ENCODE data around the gene ASTN2. TPM values are rescaled to one million over a fixed set of nuclear protein-coding genes. Genes with fewer than 3 reads are reported as not detected.

ASTN2 gene
- total RNA-seq, 1 donor from 2014 or later: 2.5 TPM

- DNase-seq (ENCODE audit: low spot score): no peak
- intact Hi-C loops (cut with DNase I): no loop called here
Measured at GRCh38 chr9:117307701-117308100, 107.2 kb downstream of the ASTN2 start.

- intact Hi-C loops (cut with DNase I): no loop called here
Measured at GRCh38 chr9:117306032-117306431, 108.8 kb downstream of the ASTN2 start.

GRCh38 chr9:117305454-117305853 is 109.4 kb downstream of the ASTN2 start:
- no peak for DNase-seq (ENCODE audit: low spot score)
- intact Hi-C loops (cut with DNase I): no loop called here

More at GRCh38 chr9:117306032-117306431, 108.8 kb downstream of the ASTN2 start:
- no peak for DNase-seq (ENCODE audit: low spot score)

GRCh38 chr9:117304549-117304948 is 110.3 kb downstream of the ASTN2 start:
- intact Hi-C loops (cut with DNase I): no loop called here

DNA sequence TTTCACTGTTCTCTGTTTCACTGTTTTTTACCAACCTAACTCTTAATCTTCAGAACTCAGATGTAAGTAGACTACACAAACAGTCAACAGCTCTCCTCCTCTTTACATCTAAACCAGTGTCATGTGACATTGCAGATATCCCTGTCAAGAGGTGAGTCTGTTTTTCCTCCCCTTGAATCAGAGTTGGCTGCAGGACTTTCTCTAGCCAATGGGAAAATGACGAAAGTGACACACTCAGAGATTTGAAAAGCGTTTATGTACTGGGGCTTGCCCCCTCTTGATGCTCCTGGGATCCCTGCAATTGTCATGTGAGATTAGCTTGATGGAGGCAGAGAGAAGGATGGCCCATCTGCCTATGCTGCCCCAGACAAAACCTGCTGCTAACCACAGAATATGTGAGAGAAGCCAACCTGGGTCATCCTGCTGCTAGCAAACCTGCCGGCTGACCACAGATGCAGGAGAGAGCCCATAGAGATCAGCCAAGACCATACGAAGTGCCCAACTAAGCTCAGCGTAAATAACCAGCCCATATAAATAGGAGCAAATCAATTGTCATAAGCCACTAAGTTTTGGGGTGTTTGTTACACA is 111.1 kb downstream of the ASTN2 start:
- no peak for DNase-seq (ENCODE audit: low spot score)

More at GRCh38 chr9:117304549-117304948, 110.3 kb downstream of the ASTN2 start:
- DNase-seq (ENCODE audit: low spot score): no peak

DNA sequence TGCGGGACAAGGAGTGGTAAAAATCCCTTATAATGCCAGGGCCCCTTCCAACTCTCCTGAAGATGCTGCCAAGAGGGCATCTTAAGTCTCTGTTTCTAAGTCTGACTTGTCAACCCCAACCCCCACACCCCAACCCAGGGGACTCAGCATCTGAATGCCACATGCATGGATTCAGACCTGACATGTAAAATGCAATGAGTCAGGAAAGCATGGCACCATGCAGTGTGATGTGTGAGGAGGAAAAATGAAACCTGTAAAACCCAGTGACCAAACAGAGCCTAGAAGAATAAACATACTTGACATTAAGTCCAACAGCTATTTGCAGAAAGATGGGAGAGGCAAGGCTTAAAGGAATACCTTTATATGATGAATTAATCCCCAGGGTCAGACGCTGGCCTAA is 112.4 kb downstream of the ASTN2 start:
- intact Hi-C loops (cut with DNase I): no loop called here
- DNase-seq (ENCODE audit: low spot score): no peak

More for the DNA sequence above, 111.1 kb downstream of the ASTN2 start:
- intact Hi-C loops (cut with DNase I): no loop called here

DNA sequence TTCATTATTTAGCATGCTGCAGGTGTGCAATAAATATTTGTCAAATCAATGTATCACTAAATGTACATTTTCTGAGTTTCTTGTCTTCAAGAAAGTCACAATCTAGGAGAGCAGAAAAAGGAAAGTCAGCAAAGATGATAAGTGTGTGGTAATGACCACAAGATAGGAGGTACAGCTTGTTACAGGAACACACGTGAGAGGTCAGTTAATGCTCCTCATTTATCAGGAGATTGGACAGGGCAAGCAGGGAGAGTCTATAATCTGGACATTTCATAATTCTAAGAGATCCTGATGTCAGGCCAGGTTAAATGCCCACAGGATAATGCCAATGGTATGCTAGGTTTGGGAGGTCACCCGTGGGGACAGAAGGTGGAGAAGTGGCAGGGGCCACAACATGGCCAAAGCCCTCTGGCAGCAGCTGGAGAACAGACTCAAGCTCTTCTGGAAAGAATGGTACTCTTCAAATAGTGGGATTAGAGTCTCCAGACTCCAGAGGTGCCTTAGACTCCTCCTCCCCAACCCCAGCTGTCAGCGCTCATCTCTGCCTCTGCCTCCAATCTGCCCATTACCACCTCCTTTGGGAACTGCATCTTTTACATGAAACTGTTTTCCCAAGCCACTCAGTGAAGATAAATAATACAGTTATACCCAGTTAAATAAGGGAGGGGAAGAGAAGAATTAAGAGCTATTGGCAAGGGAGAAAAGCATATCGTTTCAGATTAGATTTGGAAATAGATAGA is 114.3 kb downstream of the ASTN2 start:
- intact Hi-C loops (cut with DNase I): no loop called here

DNA sequence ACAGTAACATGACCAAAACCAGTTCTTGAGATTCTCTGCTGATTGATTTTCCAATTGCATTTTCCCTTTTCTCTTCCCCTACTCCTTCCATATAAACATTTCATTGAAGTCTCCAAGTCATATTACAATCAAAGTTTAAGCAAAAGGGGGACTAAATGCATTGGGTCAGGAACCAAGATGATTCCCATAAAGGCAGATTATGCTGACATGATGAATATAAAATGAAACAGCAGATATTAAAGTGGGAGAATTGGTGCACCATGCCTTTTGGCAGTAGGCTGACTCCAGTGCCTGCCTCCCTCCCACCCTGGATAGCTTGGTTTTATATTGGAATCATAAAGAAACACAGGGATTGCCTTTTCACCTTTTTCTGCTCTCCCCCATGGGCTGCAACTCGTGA is 118.4 kb downstream of the ASTN2 start:
- intact Hi-C loops (cut with DNase I): no loop called here
- DNase-seq (ENCODE audit: low spot score): no peak

More for the DNA sequence above, 114.3 kb downstream of the ASTN2 start:
- DNase-seq (ENCODE audit: low spot score): no peak

DNA sequence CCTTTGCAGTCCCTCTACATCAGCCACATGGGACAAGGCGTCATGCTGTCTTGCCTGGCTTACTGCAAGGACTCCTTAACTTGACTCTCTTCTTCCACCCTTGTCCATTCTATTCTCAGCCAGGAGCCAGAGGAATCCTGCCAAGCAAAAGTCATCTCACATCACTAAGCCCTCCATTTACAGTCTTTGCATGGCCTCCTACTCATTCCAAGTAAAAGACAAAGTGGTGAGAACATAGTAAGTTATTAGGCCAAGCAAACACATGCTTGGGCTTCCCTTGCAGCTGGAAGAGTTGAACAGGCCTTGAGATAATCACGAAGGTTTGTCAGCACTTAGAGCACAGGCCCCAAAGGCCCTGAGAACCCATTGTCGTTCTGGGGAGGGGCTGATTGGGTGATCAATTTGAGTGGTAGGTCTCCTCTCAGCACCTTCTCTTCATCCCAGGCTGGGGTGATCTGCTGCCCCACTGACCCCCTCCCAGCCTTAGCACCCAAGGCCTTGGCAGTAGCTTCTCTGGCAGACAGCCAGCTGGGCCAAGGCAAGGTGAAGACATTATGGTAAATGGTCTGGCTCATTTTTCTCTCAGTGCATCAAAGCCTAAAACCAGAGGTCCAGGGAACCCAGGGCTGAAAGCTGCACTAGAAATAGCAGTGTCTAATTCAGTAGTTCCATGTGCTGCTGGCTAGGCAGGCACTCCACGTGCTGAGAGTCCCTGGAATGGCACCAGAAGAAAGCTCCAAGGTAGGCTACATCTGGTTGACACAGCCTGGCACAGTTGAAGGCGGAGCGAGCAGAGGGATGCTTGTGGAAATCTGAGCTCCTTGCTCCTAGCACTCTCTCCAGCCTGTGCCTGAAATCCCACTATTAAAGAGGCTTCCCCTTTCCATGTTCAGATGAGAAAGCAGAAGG is 121.4 kb downstream of the ASTN2 start:
- intact Hi-C loops (cut with DNase I): no loop called here
- no peak for DNase-seq (ENCODE audit: low spot score)

GRCh38 chr9:117290856-117291622 is 123.8 kb downstream of the ASTN2 start:
- DNase-seq (ENCODE audit: low spot score): no peak
- intact Hi-C loops (cut with DNase I): no loop called here

DNA sequence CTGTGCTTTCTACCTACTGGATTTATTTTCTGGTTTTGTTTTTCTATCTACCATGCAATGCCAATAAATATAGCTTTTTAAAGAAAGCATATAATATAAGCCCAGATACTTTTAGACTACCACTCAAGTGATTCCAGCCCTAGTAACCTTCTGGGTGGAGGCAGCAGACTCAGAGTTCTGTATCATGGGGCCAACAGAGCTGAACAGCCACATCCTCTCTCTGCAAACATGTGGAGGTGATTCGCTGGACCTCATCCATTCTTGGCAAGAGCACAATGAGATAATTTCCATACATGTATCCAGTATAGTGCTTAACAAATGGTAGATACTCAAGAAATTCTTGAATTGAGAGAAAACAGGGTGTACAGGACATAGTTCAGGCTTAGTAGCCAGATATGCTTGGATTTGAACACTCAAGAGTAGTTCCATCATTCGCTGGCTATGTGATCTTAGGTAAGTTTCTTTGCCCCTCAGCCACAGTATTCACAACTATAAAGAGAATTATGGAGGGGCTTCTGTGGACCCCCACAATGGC is 124.5 kb downstream of the ASTN2 start:
- no peak for DNase-seq (ENCODE audit: low spot score)
- intact Hi-C loops (cut with DNase I): no loop called here

GRCh38 chr9:117286245-117286644 is 128.6 kb downstream of the ASTN2 start:
- DNase-seq (ENCODE audit: low spot score): no peak
- intact Hi-C loops (cut with DNase I): no loop called here

GRCh38 chr9:117284414-117284813 is 130.4 kb downstream of the ASTN2 start:
- no peak for DNase-seq (ENCODE audit: low spot score)
- intact Hi-C loops (cut with DNase I): no loop called here

- DNase-seq (ENCODE audit: low spot score): no peak
- intact Hi-C loops (cut with DNase I): no loop called here
Measured at GRCh38 chr9:117282541-117282940, 132.3 kb downstream of the ASTN2 start.

DNA sequence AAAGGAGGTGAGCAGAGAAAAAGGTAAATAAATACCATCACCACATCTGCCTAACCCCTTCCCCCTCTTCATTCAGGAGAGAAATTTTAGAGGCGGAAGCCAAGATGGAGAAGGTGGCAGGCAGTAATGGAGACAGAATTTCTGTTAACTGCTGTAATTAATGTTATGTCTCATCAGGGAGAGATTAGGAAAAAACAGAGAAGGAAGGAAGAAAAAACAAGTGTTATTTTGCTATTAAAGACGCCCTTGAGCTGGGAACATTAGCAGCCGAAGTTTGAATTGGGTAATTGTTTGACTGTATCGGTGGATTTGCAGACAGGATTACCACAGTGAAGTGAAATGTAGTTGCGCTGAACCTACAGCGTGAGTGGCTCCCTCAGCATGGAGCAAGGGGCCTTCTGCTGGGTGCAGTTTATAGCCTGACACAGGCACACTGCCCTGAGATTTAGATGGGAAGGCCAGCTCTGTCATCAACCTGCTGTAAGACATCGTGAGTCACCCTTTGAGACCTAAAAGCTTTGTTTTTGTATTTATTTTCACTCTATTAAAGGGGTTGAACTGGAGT is 136.3 kb downstream of the ASTN2 start:
- DNase-seq (ENCODE audit: low spot score): no peak
- intact Hi-C loops (cut with DNase I): no loop called here

- intact Hi-C loops (cut with DNase I): no loop called here
- no peak for DNase-seq (ENCODE audit: low spot score)
Measured at GRCh38 chr9:117278020-117278419, 136.8 kb downstream of the ASTN2 start.

DNA sequence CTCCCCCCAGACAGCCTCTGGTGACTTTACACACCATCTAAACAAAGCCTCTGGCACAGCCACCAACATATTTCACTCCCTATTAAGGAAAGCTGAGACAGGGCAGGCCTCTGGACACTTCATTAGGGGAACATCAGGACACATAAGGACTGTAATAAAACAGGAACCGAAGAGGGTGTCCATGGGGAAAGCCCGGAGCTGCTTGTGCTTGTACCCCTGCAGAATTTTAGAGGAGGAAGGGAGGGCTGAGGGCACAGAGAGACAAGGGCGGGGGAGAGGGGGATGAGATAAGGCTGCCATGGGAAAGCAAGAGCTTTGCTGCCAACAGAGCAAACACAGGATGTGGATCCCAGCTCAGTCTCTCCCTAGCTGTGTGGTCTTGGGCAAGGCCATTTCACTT is 138.4 kb downstream of the ASTN2 start:
- no peak for DNase-seq (ENCODE audit: low spot score)

GRCh38 chr9:117273612-117274011 is 141.2 kb downstream of the ASTN2 start:
- intact Hi-C loops (cut with DNase I): no loop called here
- no peak for DNase-seq (ENCODE audit: low spot score)

More for the DNA sequence above, 138.4 kb downstream of the ASTN2 start:
- intact Hi-C loops (cut with DNase I): no loop called here

DNA sequence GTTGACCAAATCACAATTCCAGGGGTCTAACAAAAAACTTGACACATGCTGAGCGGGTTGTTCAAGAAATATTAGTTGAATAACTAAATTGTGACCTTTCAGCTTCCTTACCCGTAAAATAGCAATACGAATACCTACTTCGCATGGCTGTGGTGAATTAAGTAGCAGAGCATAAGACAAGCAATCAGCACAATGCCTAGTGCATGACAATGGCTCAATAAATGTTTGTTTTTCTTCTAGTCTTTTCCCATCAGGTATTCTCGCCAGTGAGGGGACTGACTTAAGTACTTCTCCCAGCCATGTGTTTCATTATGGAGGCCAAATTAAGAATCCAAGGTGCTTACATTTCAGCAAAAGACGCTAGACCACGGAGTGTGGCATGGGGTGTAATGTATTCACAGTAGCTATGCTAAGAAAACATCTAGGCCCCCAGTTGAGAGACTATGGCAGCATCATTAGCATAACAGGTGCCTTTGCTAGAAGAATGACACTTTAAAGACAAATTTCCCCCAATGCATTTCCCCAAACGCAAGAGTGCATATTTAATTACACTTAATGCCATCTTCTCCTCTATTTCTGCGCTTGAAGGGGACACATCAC is 145.9 kb downstream of the ASTN2 start:
- DNase-seq (ENCODE audit: low spot score): no peak
- intact Hi-C loops (cut with DNase I): no loop called here

Data from cardiac septum (tissue), 1 donor.